ENCODE data around the gene BANF2.

The BANF2 gene

GRCh38 chr20:17664025-17664633 is 35.6 kb upstream of the BANF2 start:
- no peak for TF ChIP-seq CTCF (IDR thresholded peaks at IDR 0.05; ENCODE audit: low read depth, low read length, missing control alignments)
- no peak overlapping the region for H3K4me3 ChIP-seq (replicated peaks; ENCODE audit: low read depth, low read length)
- DNase-seq (ENCODE audit: extremely low read depth, low read depth): no peak

GRCh38 chr20:17665756-17666155 is 34.0 kb upstream of the BANF2 start:
- no peak for DNase-seq (ENCODE audit: extremely low read depth, low read depth)
- TF ChIP-seq CTCF (IDR thresholded peaks at IDR 0.05; ENCODE audit: low read depth, low read length, missing control alignments): no peak
- H3K4me3 ChIP-seq (replicated peaks; ENCODE audit: low read depth, low read length): no peak overlapping the region

- TF ChIP-seq CTCF (IDR thresholded peaks at IDR 0.05; ENCODE audit: low read depth, low read length, missing control alignments): no peak
- DNase-seq (ENCODE audit: extremely low read depth, low read depth): no peak
Measured at GRCh38 chr20:17666481-17666880, 33.3 kb upstream of the BANF2 start.

GRCh38 chr20:17667445-17667844 is 32.3 kb upstream of the BANF2 start:
- DNase-seq (ENCODE audit: extremely low read depth, low read depth): no peak
- TF ChIP-seq CTCF (IDR thresholded peaks at IDR 0.05; ENCODE audit: low read depth, low read length, missing control alignments): no peak
- H3K4me3 ChIP-seq (replicated peaks; ENCODE audit: low read depth, low read length): no peak overlapping the region

More at GRCh38 chr20:17666481-17666880, 33.3 kb upstream of the BANF2 start:
- no peak overlapping the region for H3K4me3 ChIP-seq (replicated peaks; ENCODE audit: low read depth, low read length)

- H3K4me3 ChIP-seq (replicated peaks; ENCODE audit: low read depth, low read length): no peak overlapping the region
- no peak for TF ChIP-seq CTCF (IDR thresholded peaks at IDR 0.05; ENCODE audit: low read depth, low read length, missing control alignments)
- DNase-seq (ENCODE audit: extremely low read depth, low read depth): no peak
Measured at GRCh38 chr20:17668432-17668831, 31.3 kb upstream of the BANF2 start.

GRCh38 chr20:17669306-17669931 is 30.3 kb upstream of the BANF2 start:
- TF ChIP-seq CTCF (IDR thresholded peaks at IDR 0.05; ENCODE audit: low read depth, low read length, missing control alignments): no peak
- DNase-seq (ENCODE audit: extremely low read depth, low read depth): no peak
- no peak overlapping the region for H3K4me3 ChIP-seq (replicated peaks; ENCODE audit: low read depth, low read length)
